ENCODE measurements around the gene CARD11. TPM values are rescaled to one million over a fixed set of nuclear protein-coding genes. Genes with fewer than 3 reads are reported as not detected.

The CARD11 gene
- total RNA-seq, 1 experiment from 2014 or later: 79.2 TPM

DNA sequence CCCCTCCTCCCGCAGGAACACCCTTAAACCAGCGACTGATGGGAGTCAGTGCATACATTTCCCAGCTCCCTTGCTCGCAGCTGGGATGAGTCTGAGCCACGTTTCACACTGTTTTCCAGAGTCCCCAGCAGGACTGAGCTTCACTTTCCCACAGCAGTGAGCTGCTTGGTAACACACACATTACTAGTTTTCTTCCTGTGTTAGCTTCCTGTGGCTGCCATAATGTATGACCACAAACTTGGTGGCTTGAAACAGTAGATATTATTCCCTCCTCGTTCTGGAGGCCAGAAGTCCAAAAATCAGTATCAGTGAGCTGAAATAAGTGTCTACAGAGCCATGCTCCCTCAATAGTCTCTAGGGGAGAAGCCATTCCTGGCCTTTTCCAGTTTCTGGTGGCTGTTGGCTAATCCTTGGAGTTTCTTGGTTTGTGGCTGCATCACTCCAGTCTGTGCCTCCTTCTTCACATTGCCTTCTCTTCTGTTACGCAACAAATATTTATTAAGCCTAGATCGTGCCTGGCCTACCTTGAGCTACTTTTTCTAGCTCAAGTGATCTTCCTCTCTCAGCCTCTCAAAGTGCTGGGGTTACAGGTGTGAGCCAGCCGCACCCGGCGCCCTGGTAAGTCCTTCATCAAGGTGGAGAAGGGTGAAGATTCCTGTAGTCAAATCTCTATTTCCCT is 26.2 kb upstream of the CARD11 start:
- CTCF ChIA-PET: interaction anchor here (1.5 kb wide), 1 partner anchor 76 kb away, joined by 3 read pairs; no protein-coding TSS in a partner anchor
- Mint-ChIP-seq H3K27ac (ENCODE audit: unreplicated experiment) (no peak overlapping the region), H3K4me3 (ENCODE audit: low read depth, unreplicated experiment) (no peak overlapping the region), H3K4me1 (ENCODE audit: low read depth, unreplicated experiment) (no peaks in the 10 kb centered on the region), H3K9me3 (ENCODE audit: low read depth, unreplicated experiment) (peaks cover 12% of the 10 kb centered on the region), H3K36me3 (ENCODE audit: insufficient read depth, unreplicated experiment) (no peaks in the 10 kb centered on the region), H3K27me3 (ENCODE audit: unreplicated experiment) (peaks cover 46% of the 10 kb centered on the region)
- intact Hi-C loops (cut with micrococcal nuclease; ENCODE audit: unreplicated experiment): loop anchor here (10.0 kb wide), 1 partner anchor 235 kb away; the partner anchor contains the start of gene SDK1
- BruUV-seq (replicated peaks): no TSS peak
- no peak for DNase-seq
- TF ChIP-seq, protein P1, sequence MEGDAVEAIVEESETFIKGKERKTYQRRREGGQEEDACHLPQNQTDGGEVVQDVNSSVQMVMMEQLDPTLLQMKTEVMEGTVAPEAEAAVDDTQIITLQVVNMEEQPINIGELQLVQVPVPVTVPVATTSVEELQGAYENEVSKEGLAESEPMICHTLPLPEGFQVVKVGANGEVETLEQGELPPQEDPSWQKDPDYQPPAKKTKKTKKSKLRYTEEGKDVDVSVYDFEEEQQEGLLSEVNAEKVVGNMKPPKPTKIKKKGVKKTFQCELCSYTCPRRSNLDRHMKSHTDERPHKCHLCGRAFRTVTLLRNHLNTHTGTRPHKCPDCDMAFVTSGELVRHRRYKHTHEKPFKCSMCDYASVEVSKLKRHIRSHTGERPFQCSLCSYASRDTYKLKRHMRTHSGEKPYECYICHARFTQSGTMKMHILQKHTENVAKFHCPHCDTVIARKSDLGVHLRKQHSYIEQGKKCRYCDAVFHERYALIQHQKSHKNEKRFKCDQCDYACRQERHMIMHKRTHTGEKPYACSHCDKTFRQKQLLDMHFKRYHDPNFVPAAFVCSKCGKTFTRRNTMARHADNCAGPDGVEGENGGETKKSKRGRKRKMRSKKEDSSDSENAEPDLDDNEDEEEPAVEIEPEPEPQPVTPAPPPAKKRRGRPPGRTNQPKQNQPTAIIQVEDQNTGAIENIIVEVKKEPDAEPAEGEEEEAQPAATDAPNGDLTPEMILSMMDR (IDR thresholded peaks at IDR 0.05; ENCODE audit: unreplicated experiment): no peak

- no TSS peak for BruUV-seq (replicated peaks)
- intact Hi-C loops (cut with micrococcal nuclease; ENCODE audit: unreplicated experiment): loop anchor here (10.0 kb wide), 1 partner anchor 236 kb away; the partner anchor contains the start of gene SDK1
- no peaks in the 10 kb centered on the region for H3K36me3 Mint-ChIP-seq (ENCODE audit: insufficient read depth, unreplicated experiment)
- TF ChIP-seq, protein P1 (IDR thresholded peaks at IDR 0.05; ENCODE audit: unreplicated experiment): no peak
- peaks cover 52% of the 10 kb centered on the region for H3K27me3 Mint-ChIP-seq (ENCODE audit: unreplicated experiment)
- CTCF ChIA-PET: interaction anchor here (1.5 kb wide), 1 partner anchor 78 kb away, joined by 3 read pairs; no protein-coding TSS in a partner anchor
- peaks cover 12% of the 10 kb centered on the region for H3K9me3 Mint-ChIP-seq (ENCODE audit: low read depth, unreplicated experiment)
- H3K4me3 Mint-ChIP-seq (ENCODE audit: low read depth, unreplicated experiment): no peak overlapping the region
- DNase-seq: no peak
- no peaks in the 10 kb centered on the region for H3K4me1 Mint-ChIP-seq (ENCODE audit: low read depth, unreplicated experiment)
- no peak overlapping the region for H3K27ac Mint-ChIP-seq (ENCODE audit: unreplicated experiment)
Observed at GRCh38 chr7:3068530-3068929, 24.9 kb upstream of the CARD11 start.

DNA sequence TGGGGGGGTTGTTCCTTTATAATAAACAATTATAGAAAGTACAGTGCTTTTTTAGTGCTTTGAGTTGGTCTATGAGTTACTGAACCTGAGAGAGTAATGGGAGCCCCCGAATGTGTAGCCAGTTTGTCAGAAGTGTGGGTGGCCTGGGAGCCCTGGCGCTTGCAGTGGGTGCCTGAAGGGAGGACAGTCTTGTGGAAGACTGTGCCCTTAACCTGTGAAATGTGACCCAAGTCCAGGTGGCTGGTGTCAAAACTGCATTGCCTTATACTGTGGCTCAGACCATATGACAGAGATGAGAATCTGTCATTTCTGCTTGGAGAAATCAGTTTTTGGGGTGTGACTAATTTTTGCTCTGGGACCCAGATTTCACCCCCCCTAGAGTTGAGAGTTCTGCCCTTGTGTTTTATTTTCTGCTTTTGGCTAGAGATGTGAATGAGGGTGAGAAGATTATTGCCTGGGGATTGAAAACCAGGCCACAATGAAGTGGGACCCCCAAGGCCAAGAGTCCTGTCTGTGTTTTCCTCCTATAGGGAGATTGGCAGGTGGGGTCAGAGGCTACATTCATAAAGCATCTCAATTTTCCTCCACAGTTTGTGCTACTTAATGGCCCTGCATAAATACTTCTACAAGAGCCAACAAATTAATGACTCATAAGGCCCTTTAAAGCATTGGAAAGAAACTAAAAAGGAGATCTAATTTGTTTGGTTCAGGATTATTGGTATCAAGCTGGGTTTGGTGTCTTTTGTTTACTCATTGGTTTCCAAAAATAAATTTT is 24.1 kb upstream of the CARD11 start:
- Mint-ChIP-seq H3K4me1 (ENCODE audit: low read depth, unreplicated experiment) (no peaks in the 10 kb centered on the region), H3K27ac (ENCODE audit: unreplicated experiment) (no peak overlapping the region), H3K27me3 (ENCODE audit: unreplicated experiment) (peaks cover 57% of the 10 kb centered on the region), H3K36me3 (ENCODE audit: insufficient read depth, unreplicated experiment) (no peaks in the 10 kb centered on the region), H3K9me3 (ENCODE audit: low read depth, unreplicated experiment) (peaks cover 12% of the 10 kb centered on the region), H3K4me3 (ENCODE audit: low read depth, unreplicated experiment) (no peak overlapping the region)
- DNase-seq: no peak
- CTCF ChIA-PET: no interaction called here
- intact Hi-C loops (cut with micrococcal nuclease; ENCODE audit: unreplicated experiment): loop anchor here (10.0 kb wide), 1 partner anchor 237 kb away; the partner anchor contains the start of gene SDK1
- no TSS peak for BruUV-seq (replicated peaks)
- TF ChIP-seq, protein P1 (IDR thresholded peaks at IDR 0.05; ENCODE audit: unreplicated experiment): no peak

GRCh38 chr7:3067193-3067592 is 23.5 kb upstream of the CARD11 start:
- no TSS peak for BruUV-seq (replicated peaks)
- TF ChIP-seq, protein P1 (IDR thresholded peaks at IDR 0.05; ENCODE audit: unreplicated experiment): no peak
- H3K27ac Mint-ChIP-seq (ENCODE audit: unreplicated experiment): no peak overlapping the region
- H3K9me3 Mint-ChIP-seq (ENCODE audit: low read depth, unreplicated experiment): peaks cover 12% of the 10 kb centered on the region
- CTCF ChIA-PET: no interaction called here
- H3K4me3 Mint-ChIP-seq (ENCODE audit: low read depth, unreplicated experiment): no peak overlapping the region
- peaks cover 53% of the 10 kb centered on the region for H3K27me3 Mint-ChIP-seq (ENCODE audit: unreplicated experiment)
- no peaks in the 10 kb centered on the region for H3K4me1 Mint-ChIP-seq (ENCODE audit: low read depth, unreplicated experiment)
- intact Hi-C loops (cut with micrococcal nuclease; ENCODE audit: unreplicated experiment): loop anchor here (10.0 kb wide), 1 partner anchor 238 kb away; the partner anchor contains the start of gene SDK1
- DNase-seq: no peak
- H3K36me3 Mint-ChIP-seq (ENCODE audit: insufficient read depth, unreplicated experiment): no peaks in the 10 kb centered on the region
